Middle frontal gyrus (tissue), 1 donor: Measurements from ENCODE around the gene PTPRU.
A peak's percentile ranks its signal among the peaks of the same experiment; 100 is the strongest.
"Not testable (repeated sequence)": the region's sequence is repeated elsewhere in the genome, so short reads cannot be mapped to it uniquely, and the experiment has no call there.

ENCODE experiments used
- DNase-seq: peaks from one replicate; pipeline ENCODE4 v3.0.0-alpha.2; 2015; ENCODE audit warnings: low spot score; ENCODE audit errors: extremely low spot score

Gene PTPRU

GRCh38 chr1:29221296-29221695, 15.0 kb upstream of the PTPRU start:
- no peak for DNase-seq

DNA sequence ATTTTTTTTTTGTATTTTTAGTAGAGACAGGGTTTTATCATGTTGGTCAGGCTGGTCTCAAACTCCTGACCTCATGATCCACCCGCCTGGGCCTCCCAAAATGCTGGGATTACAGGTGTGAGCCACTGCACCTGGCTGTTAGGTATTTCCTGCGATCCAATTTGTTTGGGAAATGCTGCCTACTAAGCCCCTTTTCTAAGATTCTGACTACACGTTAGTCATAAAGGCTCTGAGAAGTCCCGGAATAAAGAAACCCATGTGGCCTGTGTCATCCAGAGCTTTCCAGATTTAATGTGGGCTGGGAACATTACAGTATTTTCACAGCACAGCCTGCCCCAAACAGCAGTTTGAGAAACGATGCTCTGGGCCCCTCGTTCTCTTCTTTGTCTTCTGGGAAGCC, 14.1 kb upstream of the PTPRU start:
- DNase-seq, result not testable (repeated sequence)

GRCh38 chr1:29222686-29223085, 13.6 kb upstream of the PTPRU start:
- DNase-seq, result no peak

DNA sequence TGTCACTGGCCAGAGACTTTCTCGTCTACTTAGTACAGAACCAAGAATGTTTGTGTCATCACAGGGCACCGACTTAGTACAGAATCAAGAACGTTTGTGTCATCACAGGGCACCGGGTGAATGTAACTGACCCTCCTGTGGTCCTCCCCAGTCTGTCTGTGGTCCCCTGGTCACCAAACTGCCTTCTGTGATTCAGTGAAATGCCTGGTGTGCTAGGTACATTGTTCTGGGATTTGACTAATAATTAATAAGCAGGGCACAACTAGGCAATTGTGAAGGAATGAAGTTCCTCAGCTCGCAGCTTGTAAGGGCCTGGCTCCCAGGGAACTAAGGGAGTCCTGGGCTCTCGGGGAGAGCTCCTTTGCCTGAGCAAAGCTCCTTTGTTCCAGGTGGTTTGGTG, 12.8 kb upstream of the PTPRU start:
- no peak for DNase-seq

DNA sequence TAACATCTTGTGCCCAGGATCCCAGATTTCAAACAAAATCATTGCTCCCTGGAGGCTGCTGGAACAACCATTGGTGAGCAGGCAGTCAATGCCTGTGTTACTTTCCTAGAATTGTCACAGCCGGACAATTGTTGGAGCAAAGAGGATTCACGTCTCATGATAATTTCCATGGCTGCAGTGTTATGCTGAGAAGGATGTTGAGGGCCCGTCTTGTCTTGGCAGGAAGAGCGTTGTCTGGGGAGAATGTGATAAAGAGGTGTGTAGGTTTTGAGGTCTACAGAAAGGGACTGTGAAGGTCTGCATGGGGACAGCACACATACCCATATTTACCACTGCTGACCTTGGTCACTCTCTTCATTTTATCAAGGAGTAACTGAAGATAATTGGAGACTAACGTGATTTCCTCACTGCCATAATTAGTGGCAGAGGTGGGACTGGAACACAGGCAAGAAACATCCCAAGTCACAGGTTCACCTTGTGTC, 11.9 kb upstream of the PTPRU start:
- DNase-seq, result no peak

GRCh38 chr1:29225361-29225760, 11.0 kb upstream of the PTPRU start:
- no peak for DNase-seq

GRCh38 chr1:29227511-29227910, 8.8 kb upstream of the PTPRU start:
- no peak for DNase-seq

GRCh38 chr1:29230204-29230552, 6.1 kb upstream of the PTPRU start:
- DNase-seq, result no peak

DNA sequence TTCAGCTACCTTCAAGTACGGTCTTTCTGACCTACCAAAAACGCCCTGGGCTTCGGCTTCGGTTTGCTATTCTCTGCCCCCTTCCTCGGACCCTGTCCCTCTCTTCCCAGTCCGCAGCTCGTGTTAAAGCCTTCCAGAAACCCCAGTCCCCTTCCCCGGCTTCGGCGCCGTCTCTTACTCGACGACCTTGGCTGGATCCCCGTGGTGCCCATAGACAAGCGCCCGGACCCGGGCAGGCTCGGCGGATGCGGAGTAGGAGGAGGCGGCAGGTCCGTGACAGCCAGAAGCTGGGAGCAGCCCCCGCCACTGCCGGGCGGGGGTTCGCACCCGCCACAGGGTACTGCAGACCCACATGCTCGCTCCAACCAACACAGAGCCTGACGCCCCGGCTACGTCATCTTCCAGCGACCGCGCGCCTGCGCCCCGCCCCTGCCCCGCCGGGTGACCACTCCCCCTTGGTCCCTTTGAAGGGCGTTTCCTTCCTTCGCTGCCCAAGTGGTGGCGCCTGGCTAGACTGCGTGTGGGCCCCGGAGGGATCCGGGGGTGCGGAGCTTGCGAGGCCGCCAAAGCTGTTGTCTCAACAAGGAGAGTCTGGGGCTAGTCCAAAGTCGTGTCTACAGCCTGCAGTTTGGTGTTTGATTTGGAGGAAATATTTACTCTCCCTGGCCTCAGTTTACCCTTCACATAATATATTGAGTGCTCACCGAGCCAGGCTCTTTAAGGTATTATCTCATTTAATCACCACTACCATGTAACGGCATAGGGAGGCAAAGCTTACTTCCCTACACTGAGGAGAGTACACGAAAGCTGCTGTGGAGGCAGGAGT, 5.6 kb upstream of the PTPRU start, which contains the start of gene MECR:
Gene MECR (minus strand): TSS at position 382 of the 826 bp plus-strand sequence. CDS start 28 bp downstream, at position 354.
- DNase-seq, result peak; percentile 86

GRCh38 chr1:29232387-29232786, 3.9 kb upstream of the PTPRU start:
- DNase-seq, result no peak

GRCh38 chr1:29233693-29234092, 2.6 kb upstream of the PTPRU start:
- no peak for DNase-seq

GRCh38 chr1:29234471-29234870, 1.9 kb upstream of the PTPRU start:
- DNase-seq, result no peak

DNA sequence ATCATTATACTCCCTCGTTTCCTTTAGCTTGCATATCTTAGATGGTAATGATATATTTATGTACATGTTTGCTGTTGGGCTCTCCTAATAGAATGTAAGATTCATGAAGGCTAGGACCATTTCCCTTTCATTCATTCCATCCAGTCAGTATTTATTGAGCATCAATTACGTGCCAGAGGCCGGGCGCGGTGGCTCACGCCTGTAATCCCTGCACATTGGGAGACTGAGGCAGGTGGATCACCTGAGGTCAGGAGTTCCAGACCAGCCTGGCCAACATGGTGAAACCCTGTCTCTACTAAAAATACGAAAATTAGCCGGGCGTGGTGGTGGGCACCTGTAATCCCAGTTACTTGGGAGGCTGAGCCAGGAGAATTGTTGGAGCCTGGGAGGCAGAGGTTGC, 1.4 kb upstream of the PTPRU start:
- not testable (repeated sequence) for DNase-seq

DNA sequence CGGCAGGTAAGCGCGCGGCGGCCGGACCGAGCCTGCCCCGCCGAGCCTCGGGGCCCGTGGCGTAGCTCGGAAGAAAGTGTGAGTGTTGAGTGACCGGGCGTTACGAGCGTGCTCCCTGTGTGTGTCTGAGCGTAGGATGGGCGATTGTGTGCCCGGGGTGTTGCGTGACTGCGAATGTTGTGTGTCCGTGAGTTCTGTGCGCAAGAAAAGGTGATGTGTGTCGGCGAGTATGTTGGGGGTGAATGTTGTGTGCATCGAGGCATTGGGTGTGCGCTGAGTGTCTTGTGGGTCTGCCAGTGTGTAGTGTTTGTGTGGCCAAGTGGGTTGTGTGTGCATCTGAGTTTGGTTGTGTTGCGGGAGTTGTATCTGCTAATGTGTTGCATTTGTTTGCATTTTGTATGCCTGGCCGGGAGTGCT, 398 bp downstream of the PTPRU start:
- DNase-seq, result no peak

- no peak for DNase-seq
These were observed 953 bp downstream of the PTPRU start for GRCh38 chr1:29237129-29237821.

DNA sequence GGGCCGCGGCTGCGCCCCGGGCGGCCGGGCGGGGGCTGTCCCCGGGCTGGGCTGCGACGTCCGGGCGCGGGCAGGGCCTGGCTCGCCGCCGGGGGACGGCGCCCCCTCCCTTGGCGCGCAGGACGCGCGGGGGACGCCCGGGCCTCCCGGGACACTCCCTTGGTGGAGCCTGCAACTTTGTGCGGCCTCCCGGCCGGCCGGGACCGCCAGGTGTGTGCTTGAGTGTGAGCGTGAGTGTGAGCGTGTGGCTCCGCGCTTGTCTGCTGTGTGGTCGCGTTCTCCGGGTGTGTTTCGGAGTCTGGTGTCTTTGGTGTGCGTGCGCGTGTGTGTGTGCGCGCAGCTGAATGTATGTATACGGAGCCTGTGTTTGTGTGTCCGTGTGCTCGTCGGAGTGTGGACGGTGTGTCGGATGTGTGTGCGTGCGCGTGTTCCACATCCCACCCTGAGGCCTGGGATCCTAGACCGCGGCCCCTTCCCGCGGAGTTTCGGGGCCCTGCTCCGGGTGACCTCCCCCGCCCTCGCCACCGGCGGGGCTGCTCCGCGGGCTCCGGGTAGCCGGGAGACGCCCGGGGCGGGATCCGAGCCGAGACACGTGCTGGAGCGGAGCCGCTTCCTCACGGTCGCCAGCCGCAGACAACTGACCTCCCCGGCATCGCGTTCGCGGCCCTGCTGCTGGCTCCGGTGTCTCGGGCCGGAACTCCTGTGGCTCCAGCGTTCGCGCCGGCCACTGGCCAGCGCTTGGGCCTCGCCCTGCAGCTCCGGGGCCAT, 1.7 kb downstream of the PTPRU start:
- no peak for DNase-seq

- DNase-seq, result no peak
These were observed 2.3 kb downstream of the PTPRU start for GRCh38 chr1:29238620-29239002.

- no peak for DNase-seq
These were observed 2.8 kb downstream of the PTPRU start for GRCh38 chr1:29239142-29239541.

DNA sequence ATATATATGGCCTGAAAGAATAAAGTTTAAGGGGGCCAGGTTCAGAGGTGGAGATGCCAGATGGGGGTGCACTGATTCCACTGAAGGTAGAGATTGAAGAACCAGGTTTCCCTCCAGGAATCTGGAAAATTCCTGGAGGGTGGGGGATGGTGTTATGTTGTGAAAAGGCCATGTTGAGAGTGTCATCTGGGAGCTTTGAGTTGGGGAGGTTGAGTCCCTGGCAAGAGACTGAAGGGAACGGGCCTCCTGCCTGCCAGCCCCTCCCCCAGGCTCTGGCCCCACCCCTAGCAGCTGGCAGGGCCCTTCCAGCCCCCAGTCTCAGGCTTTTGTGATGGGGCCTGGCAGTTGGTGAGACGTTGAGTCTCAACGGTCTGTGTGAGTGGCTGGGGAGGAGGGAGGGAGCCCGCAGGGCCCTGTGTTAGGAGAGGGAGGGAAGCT, 4.1 kb downstream of the PTPRU start:
- no peak for DNase-seq

GRCh38 chr1:29240986-29241385, 4.7 kb downstream of the PTPRU start:
- no peak for DNase-seq

GRCh38 chr1:29243023-29243870, 6.9 kb downstream of the PTPRU start:
- DNase-seq, result no peak
